ENCODE measurements around the gene UBE2E2. TPM values are rescaled to one million over a fixed set of nuclear protein-coding genes. Genes with fewer than 3 reads are reported as not detected.

UBE2E2 gene
- total RNA-seq, 2 experiments from 2014 or later, result 41.1 to 48.8 TPM

DNA sequence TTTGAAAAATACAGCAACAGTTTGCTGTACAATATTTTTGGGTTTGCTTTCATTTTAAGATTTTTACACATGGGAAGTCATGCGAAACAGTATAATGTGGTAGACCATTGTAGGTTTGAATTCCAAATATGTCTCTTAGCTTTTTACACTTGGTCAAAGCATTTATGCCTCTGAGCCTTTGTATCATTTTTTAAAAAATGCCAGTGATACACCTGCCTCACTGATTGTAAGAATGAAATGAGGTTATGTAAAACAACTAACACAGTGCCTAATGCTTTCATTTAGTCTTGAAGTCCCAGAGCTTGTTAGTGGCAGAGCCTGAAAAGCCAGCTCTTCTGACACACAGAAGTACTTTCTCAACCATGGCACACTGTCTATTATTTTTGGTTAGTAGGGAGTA lies 202.0 kb downstream of the UBE2E2 start:
- no TSS peak for BruUV-seq (replicated peaks)
- DNase-seq (ENCODE audit: low spot score), result peak; percentile 77
- H3K4me3 ChIP-seq (ENCODE audit: low read depth, low read length, poor library complexity, severe bottlenecking), result peak overlapping the region; percentile 56

DNA sequence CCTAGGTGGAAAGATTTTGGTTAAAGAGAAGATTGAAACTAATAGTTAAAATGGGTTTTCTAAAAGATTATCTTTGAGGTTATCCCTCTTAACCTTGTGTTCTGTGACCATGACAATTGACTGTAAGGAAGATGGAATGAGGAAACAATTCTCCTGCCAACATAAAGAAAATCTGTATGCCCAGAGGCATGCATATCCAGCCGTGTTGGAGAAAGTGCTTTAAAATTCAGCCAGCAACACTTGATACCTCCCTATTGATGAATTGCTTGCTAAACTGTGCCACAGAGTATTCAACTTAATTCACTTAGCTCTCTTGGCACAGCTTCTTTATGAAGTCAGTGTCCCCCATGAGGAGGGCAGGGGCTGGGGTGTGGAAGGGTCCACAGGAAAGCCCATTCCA lies 203.5 kb downstream of the UBE2E2 start:
- ChIA-PET CTCF (ENCODE audit: unreplicated experiment) (no interaction called here), POLR2A (interaction anchor here (0.5 to 1.4 kb wide), 14 partner anchors 11 to 350 kb away, joined by 3 to 14 read pairs (median 4); no protein-coding TSS in a partner anchor)
- intact Hi-C loops (cut with micrococcal nuclease; ENCODE audit: unreplicated experiment), result loop anchor here (5.0 kb wide), 2 partner anchors 111 to 246 kb away; no protein-coding TSS in a partner anchor
- Histone ChIP-seq H3K36me3 (ENCODE audit: insufficient read depth, low read length) (no peaks in the 10 kb centered on the region), H3K4me2 (ENCODE audit: low read length) (peak overlapping the region; percentile 75), H3K79me2 (ENCODE audit: insufficient read depth, low read depth, low read length) (peaks cover 28% of the 10 kb centered on the region; the same call in 1 of the 2 replicates), H2AFZ (ENCODE audit: low read length) (peak overlapping the region; percentile 28; the same call in 1 of the 2 replicates), H3K4me1 (ENCODE audit: insufficient read depth, low read length, poor library complexity, severe bottlenecking) (peaks cover 84% of the 10 kb centered on the region), H4K20me1 (ENCODE audit: insufficient read depth, low read length) (no peaks in the 10 kb centered on the region), H3K27ac (ENCODE audit: low read depth, low read length, poor library complexity, severe bottlenecking) (peak overlapping the region; percentile 91), H3K4me3 (ENCODE audit: low read depth, low read length, poor library complexity, severe bottlenecking) (peak overlapping the region; percentile 56), H3K9me2 (ENCODE audit: insufficient read depth, low read length) (no peaks in the 10 kb centered on the region), H3K9me3 (ENCODE audit: low read length) (no peaks in the 10 kb centered on the region)
- no TSS peak for BruUV-seq (replicated peaks)
- no peak for DNase-seq (ENCODE audit: low spot score)
- TF ChIP-seq, protein P1, sequence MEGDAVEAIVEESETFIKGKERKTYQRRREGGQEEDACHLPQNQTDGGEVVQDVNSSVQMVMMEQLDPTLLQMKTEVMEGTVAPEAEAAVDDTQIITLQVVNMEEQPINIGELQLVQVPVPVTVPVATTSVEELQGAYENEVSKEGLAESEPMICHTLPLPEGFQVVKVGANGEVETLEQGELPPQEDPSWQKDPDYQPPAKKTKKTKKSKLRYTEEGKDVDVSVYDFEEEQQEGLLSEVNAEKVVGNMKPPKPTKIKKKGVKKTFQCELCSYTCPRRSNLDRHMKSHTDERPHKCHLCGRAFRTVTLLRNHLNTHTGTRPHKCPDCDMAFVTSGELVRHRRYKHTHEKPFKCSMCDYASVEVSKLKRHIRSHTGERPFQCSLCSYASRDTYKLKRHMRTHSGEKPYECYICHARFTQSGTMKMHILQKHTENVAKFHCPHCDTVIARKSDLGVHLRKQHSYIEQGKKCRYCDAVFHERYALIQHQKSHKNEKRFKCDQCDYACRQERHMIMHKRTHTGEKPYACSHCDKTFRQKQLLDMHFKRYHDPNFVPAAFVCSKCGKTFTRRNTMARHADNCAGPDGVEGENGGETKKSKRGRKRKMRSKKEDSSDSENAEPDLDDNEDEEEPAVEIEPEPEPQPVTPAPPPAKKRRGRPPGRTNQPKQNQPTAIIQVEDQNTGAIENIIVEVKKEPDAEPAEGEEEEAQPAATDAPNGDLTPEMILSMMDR (conservative IDR thresholded peaks at IDR 0.05; ENCODE audit: low read length), result no peak
- no peak for TF ChIP-seq EZH2phosphoT487 (IDR thresholded peaks at IDR 0.05; ENCODE audit: borderline replicate concordance, low read depth, low read length)

More for the DNA sequence above, 202.0 kb downstream of the UBE2E2 start:
- H3K79me2 ChIP-seq (ENCODE audit: insufficient read depth, low read depth, low read length), result peaks cover 28% of the 10 kb centered on the region; the same call in 1 of the 2 replicates
- intact Hi-C loops (cut with micrococcal nuclease; ENCODE audit: unreplicated experiment), result loop anchor here (5.0 kb wide), 2 partner anchors 112 to 247 kb away; no protein-coding TSS in a partner anchor
- no peaks in the 10 kb centered on the region for H3K9me2 ChIP-seq (ENCODE audit: insufficient read depth, low read length)
- peak overlapping the region; percentile 75 for H3K4me2 ChIP-seq (ENCODE audit: low read length)
- no peak for TF ChIP-seq EZH2phosphoT487 (IDR thresholded peaks at IDR 0.05; ENCODE audit: borderline replicate concordance, low read depth, low read length)
- TF ChIP-seq, protein P1 (conservative IDR thresholded peaks at IDR 0.05; ENCODE audit: low read length), result no peak
- H3K36me3 ChIP-seq (ENCODE audit: insufficient read depth, low read length), result no peaks in the 10 kb centered on the region
- H4K20me1 ChIP-seq (ENCODE audit: insufficient read depth, low read length), result no peaks in the 10 kb centered on the region
- POLR2A ChIA-PET, result interaction anchor here (0.6 to 6.3 kb wide), 22 partner anchors 13 to 354 kb away, joined by 3 to 130 read pairs (median 6); no protein-coding TSS in a partner anchor
- peak overlapping the region; percentile 91 for H3K27ac ChIP-seq (ENCODE audit: low read depth, low read length, poor library complexity, severe bottlenecking)
- H2AFZ ChIP-seq (ENCODE audit: low read length), result peak overlapping the region; percentile 46; the same call in 1 of the 2 replicates
- CTCF ChIA-PET (ENCODE audit: unreplicated experiment), result interaction anchor here (0.6 to 1.0 kb wide), 2 partner anchors 15 to 250 kb away, joined by 3 read pairs; no protein-coding TSS in a partner anchor
- H3K4me1 ChIP-seq (ENCODE audit: insufficient read depth, low read length, poor library complexity, severe bottlenecking), result peaks cover 91% of the 10 kb centered on the region
- no peaks in the 10 kb centered on the region for H3K9me3 ChIP-seq (ENCODE audit: low read length)

DNA sequence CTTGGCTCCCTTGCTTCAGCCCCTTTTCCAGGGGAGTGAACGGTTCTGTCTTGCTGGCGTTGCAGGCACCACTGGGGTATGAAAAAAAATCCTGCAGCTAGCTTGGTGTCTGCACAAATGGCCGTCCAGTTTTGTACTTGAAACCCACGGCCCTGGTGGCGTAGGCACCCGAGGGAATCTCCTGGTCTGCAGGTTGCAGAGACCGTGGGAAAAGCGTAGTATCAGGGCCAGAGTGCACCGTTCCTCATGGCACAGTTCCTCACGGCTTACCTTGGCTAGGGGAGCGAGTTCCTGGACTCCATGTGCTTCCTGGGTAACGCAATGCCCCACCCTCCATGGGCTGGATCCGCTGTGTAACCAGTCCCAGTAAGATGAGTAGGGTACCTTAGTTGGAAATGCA lies 214.9 kb downstream of the UBE2E2 start:
- POLR2A ChIA-PET, result interaction anchor here (0.6 to 1.2 kb wide), 4 partner anchors 13 to 271 kb away, joined by 3 to 4 read pairs (median 3); no protein-coding TSS in a partner anchor
- Histone ChIP-seq H3K27ac (ENCODE audit: low read depth, low read length, poor library complexity, severe bottlenecking) (no peak overlapping the region), H3K9me3 (ENCODE audit: low read length) (no peaks in the 10 kb centered on the region; the same call in 1 of the 2 replicates), H3K4me1 (ENCODE audit: insufficient read depth, low read length, poor library complexity, severe bottlenecking) (peaks cover 18% of the 10 kb centered on the region), H3K9me2 (ENCODE audit: insufficient read depth, low read length) (no peaks in the 10 kb centered on the region), H3K4me3 (ENCODE audit: low read depth, low read length, poor library complexity, severe bottlenecking) (no peak overlapping the region), H4K20me1 (ENCODE audit: insufficient read depth, low read length) (no peaks in the 10 kb centered on the region), H3K4me2 (ENCODE audit: low read length) (no peak overlapping the region), H2AFZ (ENCODE audit: low read length) (no peak overlapping the region), H3K79me2 (ENCODE audit: insufficient read depth, low read depth, low read length) (no peaks in the 10 kb centered on the region), H3K36me3 (ENCODE audit: insufficient read depth, low read length) (no peaks in the 10 kb centered on the region; the same call in 1 of the 2 replicates)
- BruUV-seq (replicated peaks), result no TSS peak
- intact Hi-C loops (cut with micrococcal nuclease; ENCODE audit: unreplicated experiment), result no loop called here
- DNase-seq (ENCODE audit: low spot score), result no peak
- CTCF ChIA-PET (ENCODE audit: unreplicated experiment), result no interaction called here
- TF ChIP-seq EZH2phosphoT487 (IDR thresholded peaks at IDR 0.05; ENCODE audit: borderline replicate concordance, low read depth, low read length), result no peak
- TF ChIP-seq, protein P1 (conservative IDR thresholded peaks at IDR 0.05; ENCODE audit: low read length), result no peak

All from OCI-LY7 (cell line).